Measurements from ENCODE around the gene QRFP. TPM values are rescaled to one million over a fixed set of nuclear protein-coding genes. Genes with fewer than 3 reads are reported as not detected.

Gene QRFP
- total RNA-seq, 1 experiment from 2014 or later, result not detected

- no peak overlapping the region for H3K27ac ChIP-seq (ENCODE audit: low read length)
- H3K4me2 ChIP-seq (ENCODE audit: low read length), result no peak overlapping the region
- no peaks in the 10 kb centered on the region for H3K79me2 ChIP-seq (ENCODE audit: low read length)
- H2AFZ ChIP-seq (ENCODE audit: low read length), result no peak overlapping the region
- H3K9ac ChIP-seq (ENCODE audit: low read length), result no peak overlapping the region
- no TSS peak for BruUV-seq (replicated peaks)
- no peak for DNase-seq
- H4K20me1 ChIP-seq (ENCODE audit: low read length), result no peaks in the 10 kb centered on the region
- H3K4me1 ChIP-seq (ENCODE audit: insufficient read depth, low read length), result no peaks in the 10 kb centered on the region; the same call in 1 of the 2 replicates
- no peak overlapping the region for H3K4me3 ChIP-seq (ENCODE audit: low read length)
- POLR2A ChIA-PET (ENCODE audit: unreplicated experiment), result no interaction called here
- H3F3A ChIP-seq (ENCODE audit: low read length, unreplicated experiment), result no peaks in the 10 kb centered on the region
- intact Hi-C loops (cut with micrococcal nuclease), result no loop called here
- no peaks in the 10 kb centered on the region for H3K9me3 ChIP-seq (ENCODE audit: low read length)
- H3K9me2 ChIP-seq (replicated peaks; ENCODE audit: low read length), result no peaks in the 10 kb centered on the region
- H3K36me3 ChIP-seq (ENCODE audit: low read depth, low read length), result no peaks in the 10 kb centered on the region
- TF ChIP-seq EZH2 (IDR thresholded peaks at IDR 0.05; ENCODE audit: low read length, unreplicated experiment), result no peak
- TF ChIP-seq CTCF (conservative IDR thresholded peaks at IDR 0.05; ENCODE audit: low read depth, low read length), result no peak
- TF ChIP-seq EZH2phosphoT487 (IDR thresholded peaks at IDR 0.05; ENCODE audit: borderline replicate concordance, low read length), result no peak
- ATAC-seq, result no peak
- H3K27me3 ChIP-seq (ENCODE audit: low read length), result no peaks in the 10 kb centered on the region
- CTCF ChIA-PET, result no interaction called here
Measured at GRCh38 chr9:130886981-130887380, 9.6 kb downstream of the QRFP start.

- ATAC-seq (no peak), DNase-seq (no peak)
- Histone ChIP-seq H2AFZ (ENCODE audit: low read length) (no peak overlapping the region), H3K9me2 (replicated peaks; ENCODE audit: low read length) (no peaks in the 10 kb centered on the region), H4K20me1 (ENCODE audit: low read length) (no peaks in the 10 kb centered on the region), H3K9ac (ENCODE audit: low read length) (no peak overlapping the region), H3K4me1 (ENCODE audit: insufficient read depth, low read length) (no peaks in the 10 kb centered on the region; the same call in 1 of the 2 replicates), H3K4me3 (ENCODE audit: low read length) (no peak overlapping the region), H3K9me3 (ENCODE audit: low read length) (no peaks in the 10 kb centered on the region), H3K79me2 (ENCODE audit: low read length) (no peaks in the 10 kb centered on the region), H3K27ac (ENCODE audit: low read length) (no peak overlapping the region), H3K27me3 (ENCODE audit: low read length) (no peaks in the 10 kb centered on the region), H3K36me3 (ENCODE audit: low read depth, low read length) (no peaks in the 10 kb centered on the region; the same call in 1 of the 2 replicates), H3F3A (ENCODE audit: low read length, unreplicated experiment) (no peaks in the 10 kb centered on the region), H3K4me2 (ENCODE audit: low read length) (no peak overlapping the region)
- intact Hi-C loops (cut with micrococcal nuclease), result no loop called here
- no TSS peak for BruUV-seq (replicated peaks)
- POLR2A ChIA-PET (ENCODE audit: unreplicated experiment), result no interaction called here
- CTCF ChIA-PET, result no interaction called here
- TF ChIP-seq EZH2phosphoT487 (IDR thresholded peaks at IDR 0.05; ENCODE audit: borderline replicate concordance, low read length) (no peak), EZH2 (IDR thresholded peaks at IDR 0.05; ENCODE audit: low read length, unreplicated experiment) (no peak), CTCF (conservative IDR thresholded peaks at IDR 0.05; ENCODE audit: low read depth, low read length) (no peak)
Measured at GRCh38 chr9:130885484-130886375, 10.9 kb downstream of the QRFP start.
